Measurements from ENCODE around the gene TM4SF20.

The TM4SF20 gene

GRCh38 chr2:227363756-227364155, 15.3 kb downstream of the TM4SF20 start:
- no peak for DNase-seq (ENCODE audit: low read depth)
- TF ChIP-seq CTCF (conservative IDR thresholded peaks at IDR 0.05; ENCODE audit: low read depth, low read length): peak; percentile 30
- no peak overlapping the region for H3K4me3 ChIP-seq (ENCODE audit: low read length)

- no peak overlapping the region for H3K4me3 ChIP-seq (ENCODE audit: low read length)
- DNase-seq (ENCODE audit: low read depth): no peak
- TF ChIP-seq CTCF (conservative IDR thresholded peaks at IDR 0.05; ENCODE audit: low read depth, low read length): no peak
These were observed 18.8 kb downstream of the TM4SF20 start for GRCh38 chr2:227360351-227360750.

GRCh38 chr2:227351639-227352038, 27.5 kb downstream of the TM4SF20 start:
- TF ChIP-seq CTCF (conservative IDR thresholded peaks at IDR 0.05; ENCODE audit: low read depth, low read length): no peak
- H3K4me3 ChIP-seq (ENCODE audit: low read length): no peak overlapping the region
- DNase-seq (ENCODE audit: low read depth): no peak

GRCh38 chr2:227349989-227350612, 29.0 kb downstream of the TM4SF20 start:
- DNase-seq (ENCODE audit: low read depth): no peak
- no peak overlapping the region for H3K4me3 ChIP-seq (ENCODE audit: low read length)
- no peak for TF ChIP-seq CTCF (conservative IDR thresholded peaks at IDR 0.05; ENCODE audit: low read depth, low read length)

- H3K4me3 ChIP-seq (ENCODE audit: low read length): no peak overlapping the region
- TF ChIP-seq CTCF (conservative IDR thresholded peaks at IDR 0.05; ENCODE audit: low read depth, low read length): no peak
- DNase-seq (ENCODE audit: low read depth): no peak
These were observed 30.8 kb downstream of the TM4SF20 start for GRCh38 chr2:227348324-227348723.

GRCh38 chr2:227347117-227347516, 32.0 kb downstream of the TM4SF20 start:
- DNase-seq (ENCODE audit: low read depth): no peak
- no peak overlapping the region for H3K4me3 ChIP-seq (ENCODE audit: low read length)
- no peak for TF ChIP-seq CTCF (conservative IDR thresholded peaks at IDR 0.05; ENCODE audit: low read depth, low read length)

GRCh38 chr2:227344231-227344630, 34.9 kb downstream of the TM4SF20 start:
- no peak for TF ChIP-seq CTCF (conservative IDR thresholded peaks at IDR 0.05; ENCODE audit: low read depth, low read length)
- no peak overlapping the region for H3K4me3 ChIP-seq (ENCODE audit: low read length)
- DNase-seq (ENCODE audit: low read depth): no peak

All from retinal pigment epithelial cell (primary cell).